Karpas-422 (cell line): ENCODE results near the gene PTP4A1. TPM values are rescaled to one million over a fixed set of nuclear protein-coding genes. Genes with fewer than 3 reads are reported as not detected.

Source experiments
- DNase-seq: peaks from one replicate; pipeline ENCODE4 v3.0.0-alpha.2; 2015
- H2AFZ ChIP-seq: fragments of 200-600 bp; sonication (generic); 2 replicates; pipeline ENCODE4 v1.6.1; 2014; ENCODE audit warnings: antibody characterized with exemption, low read length, mixed read lengths
- H3K27ac ChIP-seq: fragments of 200-600 bp; sonication (generic); 2 replicates; pipeline ENCODE4 v1.5.1; 2014; ENCODE audit warnings: mild to moderate bottlenecking, low read length, moderate library complexity
- H3K27me3 ChIP-seq: fragments of 200-600 bp; sonication (generic); 2 replicates; pipeline ENCODE4 v1.6.1; 2014; ENCODE audit warnings: low read length, mixed read lengths
- H3K36me3 ChIP-seq: fragments of 200-600 bp; sonication (generic); 2 replicates; pipeline ENCODE4 v1.6.1; 2014; ENCODE audit warnings: low read length, mixed read lengths; ENCODE audit not compliant: insufficient read depth
- H3K4me1 ChIP-seq: fragments of 200-600 bp; sonication (generic); 2 replicates; pipeline ENCODE4 v1.6.1; 2014; ENCODE audit warnings: mild to moderate bottlenecking, low read length, mixed read lengths
- H3K4me2 ChIP-seq: fragments of 200-600 bp; sonication (generic); 2 replicates; pipeline ENCODE4 v1.6.1; 2014; ENCODE audit warnings: low read length, low read depth, mild to moderate bottlenecking; ENCODE audit not compliant: poor library complexity, severe bottlenecking
- H3K4me3 ChIP-seq: fragments of 200-600 bp; sonication (generic); 2 replicates; pipeline ENCODE4 v1.5.1; 2014; ENCODE audit warnings: mild to moderate bottlenecking, antibody characterized with exemption, low read length, mixed read lengths
- H3K79me2 ChIP-seq: fragments of 200-600 bp; sonication (generic); 2 replicates; pipeline ENCODE4 v1.6.1; 2014; ENCODE audit warnings: mild to moderate bottlenecking, low read length, mixed read lengths
- H3K9ac ChIP-seq: fragments of 200-600 bp; sonication (generic); 2 replicates; pipeline ENCODE4 v1.6.0; 2014; ENCODE audit warnings: low read length
- H3K9me2 ChIP-seq: fragments of 200-600 bp; sonication (generic), shearing (Covaris generic); replicated peaks from 2 replicates; pipeline ENCODE4 v1.6.0; 2014; ENCODE audit warnings: mild to moderate bottlenecking, low read length, moderate library complexity; ENCODE audit not compliant: insufficient read depth
- H3K9me3 ChIP-seq: fragments of 300-700, 200-600 bp; sonication (generic); 2 replicates; pipeline ENCODE4 v1.6.1; 2014; ENCODE audit warnings: low read length, mixed read lengths
- H4K20me1 ChIP-seq: fragments of 200-600 bp; sonication (generic); 2 replicates; pipeline ENCODE4 v1.6.1; 2014; ENCODE audit warnings: mild to moderate bottlenecking, antibody characterized with exemption, low read length, low read depth; ENCODE audit not compliant: insufficient read depth
- total RNA-seq: library from RNA; depleted of rRNA; stranded (reverse); fragments of >200 nt; shearing (Covaris generic); gene quantifications from 2 replicates; pipeline ENCODE4 v1.2.3, GENCODE V29; 2014; ENCODE audit warnings: low replicate concordance

PTP4A1 gene
- total RNA-seq, 1 experiment from 2014 or later = 39.5 TPM

GRCh38 chr6:63597141-63598048, 25.1 kb downstream of the PTP4A1 start:
- H3K9me2 ChIP-seq = no peaks in the 10 kb centered on the region
- H3K4me2 ChIP-seq = peak overlapping the region; percentile 94
- H3K27me3 ChIP-seq = no peaks in the 10 kb centered on the region
- H3K4me3 ChIP-seq = peak overlapping the region; percentile 71
- H3K27ac ChIP-seq = no peak overlapping the region
- no peak for DNase-seq
- H3K9me3 ChIP-seq = no peaks in the 10 kb centered on the region
- H3K36me3 ChIP-seq = no peaks in the 10 kb centered on the region
- H3K4me1 ChIP-seq = peaks cover 17% of the 10 kb centered on the region
- H3K9ac ChIP-seq = peak overlapping the region; percentile 60
- no peaks in the 10 kb centered on the region for H3K79me2 ChIP-seq
- H4K20me1 ChIP-seq = no peaks in the 10 kb centered on the region
- peak overlapping the region; percentile 99; the same call in 1 of the 2 replicates for H2AFZ ChIP-seq

GRCh38 chr6:63598049-63599036, 26.1 kb downstream of the PTP4A1 start:
- Histone ChIP-seq H2AFZ (peak overlapping the region; percentile 99), H3K27me3 (no peaks in the 10 kb centered on the region), H3K9ac (peak overlapping the region; percentile 60), H3K36me3 (no peaks in the 10 kb centered on the region), H3K9me2 (no peaks in the 10 kb centered on the region), H3K27ac (no peak overlapping the region), H3K9me3 (no peaks in the 10 kb centered on the region), H3K4me2 (peak overlapping the region; percentile 94), H3K79me2 (no peaks in the 10 kb centered on the region), H3K4me3 (peak overlapping the region; percentile 71), H4K20me1 (no peaks in the 10 kb centered on the region), H3K4me1 (peaks cover 17% of the 10 kb centered on the region)
- DNase-seq = peak; percentile 91

- Histone ChIP-seq H3K4me3 (peak overlapping the region; percentile 71; the same call in 1 of the 2 replicates), H2AFZ (peak overlapping the region; percentile 99), H3K4me2 (peak overlapping the region; percentile 94), H3K9me3 (no peaks in the 10 kb centered on the region), H3K27ac (no peak overlapping the region), H4K20me1 (no peaks in the 10 kb centered on the region), H3K36me3 (no peaks in the 10 kb centered on the region), H3K27me3 (no peaks in the 10 kb centered on the region), H3K9ac (no peak overlapping the region), H3K9me2 (no peaks in the 10 kb centered on the region), H3K4me1 (peaks cover 17% of the 10 kb centered on the region), H3K79me2 (no peaks in the 10 kb centered on the region)
- no peak for DNase-seq
Measured at GRCh38 chr6:63599243-63599642, 27.0 kb downstream of the PTP4A1 start.

- H3K4me2 ChIP-seq = no peak overlapping the region
- no peaks in the 10 kb centered on the region for H3K27me3 ChIP-seq
- no peaks in the 10 kb centered on the region for H3K36me3 ChIP-seq
- no peak for DNase-seq
- H2AFZ ChIP-seq = no peak overlapping the region
- H3K9me3 ChIP-seq = no peaks in the 10 kb centered on the region
- H3K4me3 ChIP-seq = no peak overlapping the region
- H3K27ac ChIP-seq = no peak overlapping the region
- no peaks in the 10 kb centered on the region for H3K9me2 ChIP-seq
- H4K20me1 ChIP-seq = no peaks in the 10 kb centered on the region
- H3K79me2 ChIP-seq = no peaks in the 10 kb centered on the region
- peaks cover 17% of the 10 kb centered on the region for H3K4me1 ChIP-seq
- H3K9ac ChIP-seq = no peak overlapping the region
Measured at GRCh38 chr6:63600136-63600535, 27.9 kb downstream of the PTP4A1 start.

- no peak overlapping the region for H2AFZ ChIP-seq
- no peak overlapping the region for H3K27ac ChIP-seq
- no peak for DNase-seq
- no peak overlapping the region for H3K4me3 ChIP-seq
- no peaks in the 10 kb centered on the region for H3K9me3 ChIP-seq
- no peaks in the 10 kb centered on the region for H3K27me3 ChIP-seq
- no peak overlapping the region for H3K9ac ChIP-seq
- no peaks in the 10 kb centered on the region for H3K9me2 ChIP-seq
- no peak overlapping the region for H3K4me2 ChIP-seq
- no peaks in the 10 kb centered on the region for H4K20me1 ChIP-seq
- no peaks in the 10 kb centered on the region for H3K4me1 ChIP-seq
- H3K36me3 ChIP-seq = no peaks in the 10 kb centered on the region
- no peaks in the 10 kb centered on the region for H3K79me2 ChIP-seq
Measured at GRCh38 chr6:63609231-63609630, 37.0 kb downstream of the PTP4A1 start.

GRCh38 chr6:63610944-63611343, 38.7 kb downstream of the PTP4A1 start:
- H3K4me2 ChIP-seq = no peak overlapping the region
- no peak overlapping the region for H3K27ac ChIP-seq
- DNase-seq = no peak
- no peaks in the 10 kb centered on the region for H3K79me2 ChIP-seq
- no peaks in the 10 kb centered on the region for H3K4me1 ChIP-seq
- no peak overlapping the region for H3K9ac ChIP-seq
- H3K27me3 ChIP-seq = no peaks in the 10 kb centered on the region
- no peak overlapping the region for H3K4me3 ChIP-seq
- no peaks in the 10 kb centered on the region for H3K9me2 ChIP-seq
- H3K9me3 ChIP-seq = no peaks in the 10 kb centered on the region
- H4K20me1 ChIP-seq = no peaks in the 10 kb centered on the region
- no peak overlapping the region for H2AFZ ChIP-seq
- no peaks in the 10 kb centered on the region for H3K36me3 ChIP-seq

GRCh38 chr6:63611560-63611959, 39.3 kb downstream of the PTP4A1 start:
- Histone ChIP-seq H3K4me3 (no peak overlapping the region), H3K27me3 (no peaks in the 10 kb centered on the region), H4K20me1 (no peaks in the 10 kb centered on the region), H3K36me3 (no peaks in the 10 kb centered on the region), H3K4me1 (no peaks in the 10 kb centered on the region), H2AFZ (no peak overlapping the region), H3K27ac (no peak overlapping the region), H3K9me2 (no peaks in the 10 kb centered on the region), H3K79me2 (no peaks in the 10 kb centered on the region), H3K9ac (no peak overlapping the region), H3K4me2 (no peak overlapping the region), H3K9me3 (no peaks in the 10 kb centered on the region)
- DNase-seq = no peak

- Histone ChIP-seq H3K36me3 (no peaks in the 10 kb centered on the region), H3K4me1 (no peaks in the 10 kb centered on the region), H3K9ac (no peak overlapping the region), H3K9me2 (no peaks in the 10 kb centered on the region), H2AFZ (no peak overlapping the region), H3K4me3 (no peak overlapping the region), H3K9me3 (no peaks in the 10 kb centered on the region), H3K27ac (no peak overlapping the region), H3K27me3 (no peaks in the 10 kb centered on the region), H3K79me2 (no peaks in the 10 kb centered on the region), H3K4me2 (no peak overlapping the region), H4K20me1 (no peaks in the 10 kb centered on the region)
- no peak for DNase-seq
Measured at GRCh38 chr6:63615590-63615989, 43.3 kb downstream of the PTP4A1 start.
